HepG2 (cell line): Measurements from ENCODE around the gene YEATS2. TPM values are rescaled to one million over a fixed set of nuclear protein-coding genes. Genes with fewer than 3 reads are reported as not detected.

Source experiments
- ADNP ChIP-seq: sonication (generic); formaldehyde crosslinking; IDR thresholded peaks from 2 replicates; pipeline ENCODE4 v1.4.0; 2020; ENCODE audit warnings: missing genetic modification reagents
- AHR ChIP-seq: IDR thresholded peaks from 2 replicates; pipeline ENCODE4 v1.6.1; 2018; ENCODE audit warnings: missing genetic modification reagents, missing compliant biosample characterization
- ATF7-NPFF ChIP-seq: sonication (generic); formaldehyde crosslinking; IDR thresholded peaks from 2 replicates; pipeline ENCODE4 v1.8.1; 2023; ENCODE audit warnings: mild to moderate bottlenecking, low read depth, missing genetic modification reagents, moderate library complexity
- BCL6 ChIP-seq: IDR thresholded peaks from 2 replicates; pipeline ENCODE4 v1.6.1; 2016; ENCODE audit warnings: missing genetic modification reagents, missing compliant biosample characterization
- CCAR2 ChIP-seq: fragments of 200-400 bp; formaldehyde crosslinking; optimal IDR thresholded peaks from 2 replicates; pipeline ENCODE3; 2018; ENCODE audit warnings: low read depth, mild to moderate bottlenecking, low read length, moderate library complexity
- CCDC6 ChIP-seq: sonication (generic); formaldehyde crosslinking; IDR thresholded peaks from 2 replicates; pipeline ENCODE4 v1.8.1; 2022; ENCODE audit warnings: mild to moderate bottlenecking, missing genetic modification reagents, moderate library complexity
- CHCHD3 ChIP-seq: sonication (generic); formaldehyde crosslinking; IDR thresholded peaks from 2 replicates; pipeline ENCODE4 v1.8.0; 2022; ENCODE audit warnings: mild to moderate bottlenecking, missing genetic modification reagents, moderate library complexity
- CREB1 ChIP-seq, 2 experiments: fragments of 450-650 bp in 1 of 2; IDR thresholded peaks; 2 replicates each; pipeline ENCODE4 v1.6.1; 2016 to 2017; ENCODE audit warnings: control low read depth in 1 of 2, mild to moderate bottlenecking in 1 of 2, missing compliant biosample characterization in 1 of 2, missing genetic modification characterization in 1 of 2
- DNMT1 ChIP-seq: sonication (generic); formaldehyde crosslinking; IDR thresholded peaks from 2 replicates; pipeline ENCODE4 v1.5.1; 2020; ENCODE audit warnings: mild to moderate bottlenecking, missing genetic modification reagents
- HES4 ChIP-seq: sonication (generic); formaldehyde crosslinking; IDR thresholded peaks from 2 replicates; pipeline ENCODE4 v1.9.0; 2021; ENCODE audit warnings: mild to moderate bottlenecking, missing genetic modification reagents, borderline replicate concordance
- HMG20B ChIP-seq: conservative IDR thresholded peaks from 2 replicates; pipeline ENCODE4 v1.6.1; 2016; ENCODE audit warnings: missing genetic modification reagents, missing compliant biosample characterization
- IKZF1 ChIP-seq: fragments of 450-650 bp; IDR thresholded peaks from 2 replicates; pipeline ENCODE4 v1.7.1; 2016
- KLF16 ChIP-seq, 2 experiments: sonication (generic) in 1 of 2; formaldehyde crosslinking in 1 of 2; IDR thresholded peaks; 2 replicates each; pipeline versions ENCODE4 v1.6.1 to v1.8.0; 2016 to 2023; ENCODE audit warnings: missing genetic modification reagents in 2 of 2, missing compliant biosample characterization in 1 of 2
- NFKB2 ChIP-seq: sonication (generic); formaldehyde crosslinking; IDR thresholded peaks from 2 replicates; pipeline ENCODE4 v1.4.0; 2020; ENCODE audit warnings: missing genetic modification reagents, borderline replicate concordance
- NR1H2 ChIP-seq: sonication (generic); formaldehyde crosslinking; IDR thresholded peaks from 2 replicates; pipeline ENCODE4 v1.8.1; 2022; ENCODE audit warnings: low read depth, missing genetic modification reagents, borderline replicate concordance
- NR2F2 ChIP-seq: IDR thresholded peaks from 2 replicates; pipeline ENCODE4 v1.6.1; 2012; ENCODE audit warnings: low read depth, inconsistent platforms, borderline replicate concordance
- PRMT3 ChIP-seq: sonication (generic); formaldehyde crosslinking; IDR thresholded peaks from 2 replicates; pipeline ENCODE4 v1.8.1; 2022; ENCODE audit warnings: low read depth, mild to moderate bottlenecking, moderate library complexity, missing genetic modification reagents, borderline replicate concordance
- PTBP1 ChIP-seq: fragments of 200-400 bp; formaldehyde crosslinking; IDR thresholded peaks from 2 replicates; pipeline ENCODE4 v1.6.1; 2018; ENCODE audit warnings: low read length, low read depth; ENCODE audit not compliant: poor library complexity, severe bottlenecking
- RBM22 ChIP-seq: fragments of 200-400 bp; formaldehyde crosslinking; optimal IDR thresholded peaks from 2 replicates; pipeline ENCODE3; 2017; ENCODE audit warnings: mild to moderate bottlenecking, low read length, moderate library complexity
- RXRA ChIP-seq: sonication (generic); formaldehyde crosslinking; IDR thresholded peaks from 2 replicates; pipeline ENCODE4 v1.5.1; 2020; ENCODE audit warnings: missing genetic modification reagents
- SIN3A ChIP-seq: IDR thresholded peaks from 2 replicates; pipeline ENCODE4 v1.6.1; 2011; ENCODE audit warnings: low read depth, mild to moderate bottlenecking, control low read depth, low read length, borderline replicate concordance
- SMYD3 ChIP-seq: sonication (generic); formaldehyde crosslinking; IDR thresholded peaks from 2 replicates; pipeline ENCODE4 v1.8.1; 2023; ENCODE audit warnings: mild to moderate bottlenecking, missing genetic modification reagents
- SYNCRIP ChIP-seq: fragments of 200-400 bp; formaldehyde crosslinking; IDR thresholded peaks from 2 replicates; pipeline ENCODE4 v1.6.1; 2018; ENCODE audit warnings: mild to moderate bottlenecking, low read depth, low read length; ENCODE audit not compliant: insufficient read depth
- TCF7L2 ChIP-seq: IDR thresholded peaks from 2 replicates; pipeline ENCODE4 v1.6.1; 2011; ENCODE audit warnings: mild to moderate bottlenecking, low read depth, low read length, moderate library complexity
- YEATS2 ChIP-seq: sonication (generic); formaldehyde crosslinking; IDR thresholded peaks from 2 replicates; pipeline ENCODE4 v1.4.0; 2020; ENCODE audit warnings: missing genetic modification reagents, borderline replicate concordance
- ZFP37 ChIP-seq: sonication (generic); formaldehyde crosslinking; IDR thresholded peaks from 2 replicates; pipeline ENCODE4 v1.4.0; 2020; ENCODE audit warnings: missing genetic modification reagents, borderline replicate concordance
- ZMYM4 ChIP-seq: sonication (generic); formaldehyde crosslinking; IDR thresholded peaks from 2 replicates; pipeline ENCODE4 v1.8.1; 2023; ENCODE audit warnings: mild to moderate bottlenecking, missing genetic modification reagents
- ZNF292 ChIP-seq: sonication (generic); formaldehyde crosslinking; IDR thresholded peaks from 2 replicates; pipeline ENCODE4 v1.8.1; 2022; ENCODE audit warnings: mild to moderate bottlenecking, low read depth, missing genetic modification reagents, borderline replicate concordance
- ZNF431 ChIP-seq: sonication (generic); formaldehyde crosslinking; IDR thresholded peaks from 2 replicates; pipeline ENCODE4 v1.9.0; 2022; ENCODE audit warnings: missing genetic modification reagents, low read depth, mild to moderate bottlenecking, borderline replicate concordance
- ZNF768 ChIP-seq: sonication (generic); formaldehyde crosslinking; IDR thresholded peaks from 2 replicates; pipeline ENCODE4 v1.4.0; 2020; ENCODE audit warnings: missing genetic modification reagents
- ZNF883 ChIP-seq: sonication (generic); formaldehyde crosslinking; IDR thresholded peaks from 2 replicates; pipeline ENCODE4 v1.5.1; 2020; ENCODE audit warnings: mild to moderate bottlenecking, missing genetic modification reagents; ENCODE audit errors: not compliant biosample characterization
- polyA plus RNA-seq, 8 experiments: library from polyadenylated mRNA; depleted of rRNA in 3 of 8; stranded (reverse) in 7 of 8; unstranded in 1 of 8; fragments of >200 nt; fragmentation: Illumina TruSeq in 4 of 8; extraction: Trizol in 4 of 8; gene quantifications; 2 replicates each; pipeline versions ENCODE4 v1.2.1 to v1.2.3, GENCODE V29; 2011 to 2016; ENCODE audit warnings: low read depth in 4 of 8, missing spikeins in 1 of 8, mixed read lengths in 1 of 8; ENCODE audit not compliant: insufficient read depth in 1 of 8
- total RNA-seq, 5 experiments: library from RNA; depleted of rRNA; stranded (reverse); fragments of >200 nt; fragmentation: Illumina TruSeq; extraction: Trizol; gene quantifications; 2 replicates each; pipeline ENCODE4 v1.2.3, GENCODE V29; 2016; ENCODE audit warnings: low read depth in 1 of 5
- TF ChIP-seq, protein P1 (sequence below), 2 experiments: fragments of 450-650 bp in 1 of 2; sonication (generic) in 1 of 2; formaldehyde crosslinking; IDR thresholded peaks; 2 replicates each; pipeline versions ENCODE4 v1.5.0 to v1.8.0; 2020 to 2022; ENCODE audit warnings: mild to moderate bottlenecking in 1 of 2, missing genetic modification reagents in 1 of 2

Gene YEATS2
- total and polyA plus RNA-seq, 2 of the 13 experiments (the other 11 are each of a cell fraction or from before 2014, with no cell fraction given): 18.6 to 33.7 TPM

DNA sequence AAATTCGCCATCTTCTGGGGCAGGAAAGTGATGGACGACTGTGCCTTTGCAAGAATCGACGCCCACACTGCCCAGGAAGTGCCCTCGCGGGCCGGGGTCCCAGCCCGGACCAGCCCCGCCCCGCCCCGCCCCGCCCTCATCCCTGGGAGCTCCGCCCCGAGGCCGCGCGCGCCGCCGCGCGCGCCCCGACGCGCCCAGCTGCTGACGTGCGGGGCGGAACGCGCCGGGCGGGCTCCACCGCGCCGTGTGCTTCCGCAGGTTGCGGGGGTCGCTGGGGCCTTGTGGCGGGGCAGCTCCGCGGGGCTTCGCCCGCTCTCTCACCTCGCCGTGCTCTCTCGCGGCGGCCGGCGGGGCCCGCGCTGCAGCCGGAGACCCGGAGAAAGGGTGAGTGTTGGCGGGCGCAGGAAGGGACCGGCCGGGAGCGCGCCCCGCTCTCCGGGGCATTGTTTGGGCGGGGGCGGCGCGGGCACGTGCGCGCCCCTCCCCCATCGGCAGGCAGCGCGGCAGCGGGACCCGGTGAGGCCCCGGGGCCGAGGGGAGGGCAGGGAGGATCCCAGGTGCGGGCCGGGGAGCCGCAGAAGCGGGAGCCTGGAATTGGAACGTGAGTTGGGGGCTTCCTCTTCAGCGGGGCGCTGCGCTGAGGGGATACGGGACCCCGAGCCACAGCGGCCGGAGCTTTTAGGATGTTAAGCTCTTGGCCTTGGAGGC lies at the start of gene YEATS2 (continued):
- TF ChIP-seq CREB1 (IDR thresholded peaks at IDR 0.05) (no peak), CREB1 (CRISPR knock-in tag; IDR thresholded peaks at IDR 0.05) (no peak), SMYD3 (CRISPR knock-in tag) (no peak; the same call in 1 of the 2 replicates), TCF7L2 (no peak), RXRA (CRISPR knock-in tag) (no peak), CHCHD3 (peak; percentile 63; the same call in 1 of the 2 replicates), ZNF431 (CRISPR knock-in tag) (peak; percentile 40; the same call in 1 of the 2 replicates), PRMT3 (no peak), ADNP (CRISPR knock-in tag) (no peak), ZNF883 (CRISPR knock-in tag) (peak; percentile 81), NFKB2 (CRISPR knock-in tag) (peak; percentile 64; the same call in 1 of the 2 replicates), NR1H2 (CRISPR knock-in tag) (no peak), BCL6 (CRISPR knock-in tag) (no peak), CCDC6 (CRISPR knock-in tag) (no peak), PTBP1 (no peak), HMG20B (CRISPR knock-in tag) (no peak), DNMT1 (no peak), SYNCRIP (no peak), KLF16 (CRISPR knock-in tag; IDR thresholded peaks at IDR 0.05) (0 out of 4 replicates have a peak, but pooled peaks of 1 of the 2 experiments have one; percentile 41), ZNF768 (CRISPR knock-in tag) (peak; percentile 52), HES4 (CRISPR knock-in tag) (0 out of 2 replicates have a peak, but pooled peaks have one; percentile 3), YEATS2 (CRISPR knock-in tag) (peak; percentile 26; the same call in 1 of the 2 replicates), ZNF292 (CRISPR knock-in tag) (no peak), AHR (CRISPR knock-in tag) (0 out of 2 replicates have a peak, but pooled peaks have one; percentile 70), ATF7-NPFF (peak; percentile 66), SIN3A (no peak), CCAR2 (no peak), RBM22 (no peak), ZFP37 (CRISPR knock-in tag) (no peak), IKZF1 (no peak), ZMYM4 (peak; percentile 60), NR2F2 (peak; percentile 37; the same call in 1 of the 2 replicates)
- TF ChIP-seq, protein P1, sequence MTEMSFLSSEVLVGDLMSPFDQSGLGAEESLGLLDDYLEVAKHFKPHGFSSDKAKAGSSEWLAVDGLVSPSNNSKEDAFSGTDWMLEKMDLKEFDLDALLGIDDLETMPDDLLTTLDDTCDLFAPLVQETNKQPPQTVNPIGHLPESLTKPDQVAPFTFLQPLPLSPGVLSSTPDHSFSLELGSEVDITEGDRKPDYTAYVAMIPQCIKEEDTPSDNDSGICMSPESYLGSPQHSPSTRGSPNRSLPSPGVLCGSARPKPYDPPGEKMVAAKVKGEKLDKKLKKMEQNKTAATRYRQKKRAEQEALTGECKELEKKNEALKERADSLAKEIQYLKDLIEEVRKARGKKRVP (CRISPR knock-in tag; IDR thresholded peaks at IDR 0.05): no peak
